ENCODE data around the gene MKKS.

DNA sequence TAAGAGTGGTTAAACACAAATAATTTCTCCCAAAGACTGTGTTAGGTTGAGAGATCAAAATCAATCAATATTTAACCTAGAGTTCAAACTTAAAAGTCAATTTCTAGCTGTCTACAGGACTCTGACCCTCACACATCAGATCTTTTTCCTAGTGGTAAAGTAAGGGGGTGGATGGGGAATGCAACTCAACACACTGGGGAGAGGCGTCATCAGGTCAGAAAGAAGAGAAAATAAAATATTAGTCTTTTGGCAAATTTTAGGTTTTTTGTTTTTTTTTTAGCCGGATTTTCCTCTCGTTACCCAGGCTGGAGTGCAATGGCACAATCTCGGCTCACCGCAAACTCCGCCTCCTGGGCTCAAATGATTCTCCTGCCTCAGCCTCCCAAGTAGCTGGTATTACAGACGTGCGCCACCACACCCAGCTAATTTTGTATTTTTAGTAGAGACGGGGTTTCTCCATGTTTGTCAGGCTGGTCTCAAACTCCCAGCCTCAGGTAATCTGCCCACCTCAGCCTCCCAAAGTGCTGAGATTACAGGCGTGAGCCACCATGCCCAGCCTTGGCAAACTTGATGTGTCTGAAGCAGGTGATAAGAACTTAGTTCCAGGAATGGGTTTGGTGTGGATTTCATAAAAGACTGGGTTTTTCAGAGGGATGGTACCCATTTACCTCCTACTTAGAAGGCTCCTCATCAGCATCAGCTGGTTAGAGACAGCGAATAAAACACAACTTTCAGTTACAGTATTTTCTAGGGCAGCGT lies 65.9 kb downstream of the MKKS start:
- TF ChIP-seq, protein P1, sequence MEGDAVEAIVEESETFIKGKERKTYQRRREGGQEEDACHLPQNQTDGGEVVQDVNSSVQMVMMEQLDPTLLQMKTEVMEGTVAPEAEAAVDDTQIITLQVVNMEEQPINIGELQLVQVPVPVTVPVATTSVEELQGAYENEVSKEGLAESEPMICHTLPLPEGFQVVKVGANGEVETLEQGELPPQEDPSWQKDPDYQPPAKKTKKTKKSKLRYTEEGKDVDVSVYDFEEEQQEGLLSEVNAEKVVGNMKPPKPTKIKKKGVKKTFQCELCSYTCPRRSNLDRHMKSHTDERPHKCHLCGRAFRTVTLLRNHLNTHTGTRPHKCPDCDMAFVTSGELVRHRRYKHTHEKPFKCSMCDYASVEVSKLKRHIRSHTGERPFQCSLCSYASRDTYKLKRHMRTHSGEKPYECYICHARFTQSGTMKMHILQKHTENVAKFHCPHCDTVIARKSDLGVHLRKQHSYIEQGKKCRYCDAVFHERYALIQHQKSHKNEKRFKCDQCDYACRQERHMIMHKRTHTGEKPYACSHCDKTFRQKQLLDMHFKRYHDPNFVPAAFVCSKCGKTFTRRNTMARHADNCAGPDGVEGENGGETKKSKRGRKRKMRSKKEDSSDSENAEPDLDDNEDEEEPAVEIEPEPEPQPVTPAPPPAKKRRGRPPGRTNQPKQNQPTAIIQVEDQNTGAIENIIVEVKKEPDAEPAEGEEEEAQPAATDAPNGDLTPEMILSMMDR (IDR thresholded peaks at IDR 0.05; ENCODE audit: low read depth, low read length) = no peak
- no peak for TF ChIP-seq EZH2phosphoT487 (IDR thresholded peaks at IDR 0.05; ENCODE audit: low read depth)
